Adrenal gland (tissue), 5 donors: ENCODE results near the gene SSU72.

Experiments used
- POLR2A ChIP-seq, 2 donors: fragments of 450-650 bp; IDR thresholded peaks; one replicate each; pipeline ENCODE4 v1.6.1; 2017; ENCODE audit warnings: antibody characterized with exemption in 2 of 2, mild to moderate bottlenecking in 2 of 2, moderate library complexity in 1 of 2
- TF ChIP-seq, protein P1 (sequence below), 6 experiments: fragments of 450-650 bp in 4 of 6; fragments of 200-600 bp in 2 of 6; sonication (generic) in 1 of 6; IDR thresholded peaks; 1 replicate in 5 of 6; 2 replicates in 1 of 6; pipeline versions ENCODE4 v1.5.1 to v1.8.0; 2016 to 2021; ENCODE audit warnings: antibody characterized with exemption in 6 of 6, mild to moderate bottlenecking in 2 of 6, moderate library complexity in 1 of 6
- donor health status: DM: no; HTN: no; CAD: no.

DNA sequence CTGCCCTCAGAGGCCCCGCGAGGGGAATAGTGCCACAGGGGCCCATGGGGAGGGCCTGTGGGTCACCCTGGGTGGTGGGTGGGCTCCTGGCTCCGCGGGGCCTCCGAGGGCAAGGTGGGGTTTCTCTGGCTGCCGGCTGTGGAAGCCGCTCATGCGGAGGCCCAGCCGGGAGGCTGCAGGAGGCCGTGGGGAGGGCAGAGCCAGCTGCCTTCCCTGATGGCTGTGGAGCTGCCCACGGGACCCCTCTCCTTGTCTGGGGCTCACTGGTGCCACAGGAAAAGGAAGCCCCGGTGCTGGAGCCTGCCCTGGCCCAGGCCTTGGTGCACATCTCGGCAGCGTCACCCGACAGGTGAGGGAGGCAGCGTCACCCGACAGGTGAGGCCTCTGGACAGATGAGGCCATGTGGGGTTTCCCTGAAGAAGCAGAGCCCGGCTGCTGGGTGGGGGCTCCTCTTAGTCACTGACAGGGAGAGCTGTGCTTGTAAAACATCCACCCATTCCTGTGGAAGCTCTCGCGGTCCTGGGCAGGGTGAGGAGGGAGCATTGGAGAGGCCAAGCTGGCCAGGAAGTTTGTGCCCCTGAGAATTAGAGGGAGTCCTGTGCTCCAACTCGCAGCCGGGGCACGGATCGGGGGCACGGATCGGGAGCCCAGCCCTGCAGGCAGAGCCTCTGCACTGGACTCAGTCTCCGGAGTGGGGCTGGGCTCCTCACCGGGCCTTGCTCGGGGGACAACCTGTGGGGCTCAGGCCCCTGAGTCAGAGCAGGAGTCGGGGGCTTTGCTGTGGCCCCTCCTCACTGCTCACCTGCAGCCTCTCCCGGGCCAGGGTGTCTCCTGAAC, 46.7 kb upstream of the SSU72 start:
- no peak for TF ChIP-seq POLR2A (IDR thresholded peaks at IDR 0.05)
- TF ChIP-seq, protein P1, sequence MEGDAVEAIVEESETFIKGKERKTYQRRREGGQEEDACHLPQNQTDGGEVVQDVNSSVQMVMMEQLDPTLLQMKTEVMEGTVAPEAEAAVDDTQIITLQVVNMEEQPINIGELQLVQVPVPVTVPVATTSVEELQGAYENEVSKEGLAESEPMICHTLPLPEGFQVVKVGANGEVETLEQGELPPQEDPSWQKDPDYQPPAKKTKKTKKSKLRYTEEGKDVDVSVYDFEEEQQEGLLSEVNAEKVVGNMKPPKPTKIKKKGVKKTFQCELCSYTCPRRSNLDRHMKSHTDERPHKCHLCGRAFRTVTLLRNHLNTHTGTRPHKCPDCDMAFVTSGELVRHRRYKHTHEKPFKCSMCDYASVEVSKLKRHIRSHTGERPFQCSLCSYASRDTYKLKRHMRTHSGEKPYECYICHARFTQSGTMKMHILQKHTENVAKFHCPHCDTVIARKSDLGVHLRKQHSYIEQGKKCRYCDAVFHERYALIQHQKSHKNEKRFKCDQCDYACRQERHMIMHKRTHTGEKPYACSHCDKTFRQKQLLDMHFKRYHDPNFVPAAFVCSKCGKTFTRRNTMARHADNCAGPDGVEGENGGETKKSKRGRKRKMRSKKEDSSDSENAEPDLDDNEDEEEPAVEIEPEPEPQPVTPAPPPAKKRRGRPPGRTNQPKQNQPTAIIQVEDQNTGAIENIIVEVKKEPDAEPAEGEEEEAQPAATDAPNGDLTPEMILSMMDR (IDR thresholded peaks at IDR 0.05): no peak
